SK-N-SH (cell line): ENCODE results near the gene BNC2. TPM values are rescaled to one million over a fixed set of nuclear protein-coding genes. Genes with fewer than 3 reads are reported as not detected.
A peak's percentile ranks its signal among the peaks of the same experiment; 100 is the strongest.

ENCODE experiments used
- CTCF ChIA-PET: fragments of 300-600, 350-600 bp; formaldehyde crosslinking; extraction: SDS; loops from one replicate; lab custom pipeline; 2021; lab: Yijun Ruan, JAX
- POLR2A ChIA-PET: fragments of 350-600 bp; sonication (Branson Sonifier 250); formaldehyde crosslinking; extraction: SDS; loops from one replicate; lab custom pipeline; 2020; ENCODE audit warnings: antibody characterized with exemption, inconsistent platforms; lab: Yijun Ruan, JAX
- DNase-seq: peaks from one replicate; pipeline ENCODE4 v3.0.0; 2012
- H2AFZ ChIP-seq: fragments of 200-600 bp; sonication (generic); 2 replicates; pipeline ENCODE4 v1.8.1; 2016; ENCODE audit warnings: antibody characterized with exemption, mild to moderate bottlenecking, low read depth
- H3F3A ChIP-seq: fragments of 200-600 bp; sonication (generic); replicated peaks from 2 replicates; pipeline ENCODE3; 2016; ENCODE audit warnings: antibody characterized with exemption, mild to moderate bottlenecking; ENCODE audit not compliant: insufficient read depth
- H3K27ac ChIP-seq, 2 experiments: fragments of 200-500 bp in 1 of 2; fragments of 200-600 bp in 1 of 2; sonication (Bioruptor generic) in 1 of 2; sonication (generic), shearing (Covaris generic) in 1 of 2; 2 replicates each; pipeline versions ENCODE4 v1.5.1 to v1.6.1; 2014 to 2016; ENCODE audit warnings: low read depth in 2 of 2, inconsistent platforms in 1 of 2, low read length in 1 of 2, mild to moderate bottlenecking in 1 of 2, mixed read lengths in 1 of 2
- H3K27me3 ChIP-seq: fragments of 200-600 bp; sonication (generic), shearing (Covaris generic); 2 replicates; pipeline ENCODE4 v1.6.1; 2016; ENCODE audit warnings: mixed run types; ENCODE audit not compliant: insufficient read depth
- H3K36me3 ChIP-seq, 2 experiments: fragments of 200-500 bp in 1 of 2; fragments of 200-600 bp in 1 of 2; sonication (Bioruptor generic) in 1 of 2; sonication (generic) in 1 of 2; replicated peaks in 1 of 2; 2 replicates each; pipeline versions ENCODE3 to v1.5.1; 2014 to 2016; ENCODE audit warnings: low read length in 1 of 2, mild to moderate bottlenecking in 1 of 2; ENCODE audit not compliant: insufficient read depth in 2 of 2, control insufficient read depth in 1 of 2
- H3K4me1 ChIP-seq, 2 experiments: fragments of 200-500 bp in 1 of 2; fragments of 200-600 bp in 1 of 2; sonication (Bioruptor generic) in 1 of 2; sonication (generic), shearing (Covaris generic) in 1 of 2; 2 replicates each; pipeline versions ENCODE4 v1.5.1 to v1.6.1; 2014 to 2016; ENCODE audit warnings: low read depth in 1 of 2, low read length in 1 of 2, mixed run types in 1 of 2; ENCODE audit not compliant: insufficient read depth in 2 of 2, control insufficient read depth in 1 of 2
- H3K4me2 ChIP-seq: fragments of 200-600 bp; sonication (generic), shearing (Covaris generic); 2 replicates; pipeline ENCODE4 v1.6.1; 2017; ENCODE audit warnings: mixed run types
- H3K4me3 ChIP-seq, 2 experiments: fragments of 200-500 bp in 1 of 2; fragments of 200-600 bp in 1 of 2; sonication (Bioruptor generic) in 1 of 2; sonication (generic), shearing (Covaris generic) in 1 of 2; 2 replicates each; pipeline versions ENCODE4 v1.5.1 to v1.8.1; 2014 to 2016; ENCODE audit warnings: low read depth in 2 of 2, inconsistent platforms in 1 of 2, low read length in 1 of 2, mild to moderate bottlenecking in 1 of 2, mixed read lengths in 1 of 2, moderate library complexity in 1 of 2
- H3K79me2 ChIP-seq: fragments of 200-600 bp; sonication (generic); 2 replicates; pipeline ENCODE4 v1.8.1; 2017; ENCODE audit warnings: mild to moderate bottlenecking; ENCODE audit not compliant: insufficient read depth
- H3K9ac ChIP-seq: fragments of 200-600 bp; sonication (generic); 2 replicates; pipeline ENCODE4 v1.6.1; 2017; ENCODE audit warnings: mixed run types
- H3K9me2 ChIP-seq: fragments of 200-600 bp; sonication (generic); 2 replicates; pipeline ENCODE4 v1.6.1; 2017; ENCODE audit warnings: mixed run types
- H3K9me3 ChIP-seq: fragments of 200-600 bp; sonication (generic); 2 replicates; pipeline ENCODE4 v1.6.1; 2017; ENCODE audit warnings: mixed run types, mild to moderate bottlenecking, moderate library complexity
- H4K20me1 ChIP-seq: fragments of 200-600 bp; sonication (generic); 2 replicates; pipeline ENCODE4 v1.6.1; 2017; ENCODE audit warnings: mild to moderate bottlenecking, mixed run types; ENCODE audit not compliant: insufficient read depth
- CHD2 ChIP-seq: fragments of 150-350 bp; IDR thresholded peaks from 2 replicates; pipeline ENCODE4 v1.6.1; 2018; ENCODE audit warnings: low read length; ENCODE audit not compliant: partially characterized antibody
- EP300 ChIP-seq, 2 experiments: IDR thresholded peaks; 2 replicates each; pipeline versions ENCODE4 v1.4.0 to v1.6.1; 2012; ENCODE audit warnings: borderline replicate concordance in 1 of 2, low read depth in 1 of 2, low read length in 1 of 2
- EZH2phosphoT487 ChIP-seq: fragments of 200-600 bp; sonication (generic); IDR thresholded peaks from 2 replicates; pipeline ENCODE4 v1.6.1; 2017; ENCODE audit warnings: low read depth, mixed run types, mild to moderate bottlenecking, antibody characterized with exemption, moderate library complexity, borderline replicate concordance
- FOXJ3 ChIP-seq: sonication (generic); formaldehyde crosslinking; IDR thresholded peaks from 2 replicates; pipeline ENCODE4 v1.5.1; 2020; ENCODE audit warnings: mild to moderate bottlenecking, missing genetic modification reagents
- FOXM1 ChIP-seq: IDR thresholded peaks from 2 replicates; pipeline ENCODE4 v1.4.0; 2012; ENCODE audit warnings: low read depth, mild to moderate bottlenecking
- GABPA ChIP-seq: IDR thresholded peaks from 2 replicates; pipeline ENCODE4 v1.4.0; 2012; ENCODE audit warnings: low read depth, mild to moderate bottlenecking
- IRF3 ChIP-seq: fragments of 150-350 bp; IDR thresholded peaks from 2 replicates; pipeline ENCODE4 v1.6.1; 2016; ENCODE audit warnings: mild to moderate bottlenecking, low read depth, low read length
- MXI1 ChIP-seq: IDR thresholded peaks from 2 replicates; pipeline ENCODE4 v1.6.1; 2012; ENCODE audit warnings: mild to moderate bottlenecking, low read depth, low read length, improper control_type of control experiment
- POLR2AphosphoS5 ChIP-seq: IDR thresholded peaks from 2 replicates; pipeline ENCODE4 v1.6.1; 2012; ENCODE audit warnings: low read depth, low read length
- RFX5 ChIP-seq: IDR thresholded peaks from 2 replicates; pipeline ENCODE4 v1.6.1; 2012; ENCODE audit warnings: mild to moderate bottlenecking, improper control_type of control experiment, low read length
- RXRA ChIP-seq: IDR thresholded peaks from 2 replicates; pipeline ENCODE4 v1.4.0; 2012; ENCODE audit warnings: low read depth, mild to moderate bottlenecking, borderline replicate concordance
- SMC3 ChIP-seq: IDR thresholded peaks from 2 replicates; pipeline ENCODE4 v1.6.1; 2012; ENCODE audit warnings: low read depth, low read length, improper control_type of control experiment
- TEAD4 ChIP-seq: IDR thresholded peaks from 2 replicates; pipeline ENCODE4 v1.4.0; 2012; ENCODE audit warnings: mild to moderate bottlenecking, borderline replicate concordance; ENCODE audit not compliant: insufficient read depth
- YY1 ChIP-seq: IDR thresholded peaks from 2 replicates; pipeline ENCODE4 v1.4.0; 2012; ENCODE audit warnings: low read depth, mild to moderate bottlenecking
- ZBTB33 ChIP-seq: IDR thresholded peaks from 2 replicates; pipeline ENCODE4 v1.4.0; 2012; ENCODE audit warnings: low read depth, borderline replicate concordance
- WGBS: methylation state at CpG from one replicate; pipeline ENCODE4 v1.1.6; 2017; ENCODE audit warnings: low lambda C conversion rate; 5-methylcytosine and 5-hydroxymethylcytosine counted together
- polyA plus RNA-seq, 3 experiments: library from polyadenylated mRNA; depleted of rRNA; stranded (reverse); fragments of >200 nt; gene quantifications; 2 replicates each; pipeline ENCODE4 v1.2.3, GENCODE V29; 2012
- TF ChIP-seq, protein P1 (sequence below): IDR thresholded peaks from 2 replicates; pipeline ENCODE4; 2012

The BNC2 gene
- polyA plus RNA-seq, 1 of the 3 experiments (the other 2 are of a cell fraction): 8.8 TPM

DNA sequence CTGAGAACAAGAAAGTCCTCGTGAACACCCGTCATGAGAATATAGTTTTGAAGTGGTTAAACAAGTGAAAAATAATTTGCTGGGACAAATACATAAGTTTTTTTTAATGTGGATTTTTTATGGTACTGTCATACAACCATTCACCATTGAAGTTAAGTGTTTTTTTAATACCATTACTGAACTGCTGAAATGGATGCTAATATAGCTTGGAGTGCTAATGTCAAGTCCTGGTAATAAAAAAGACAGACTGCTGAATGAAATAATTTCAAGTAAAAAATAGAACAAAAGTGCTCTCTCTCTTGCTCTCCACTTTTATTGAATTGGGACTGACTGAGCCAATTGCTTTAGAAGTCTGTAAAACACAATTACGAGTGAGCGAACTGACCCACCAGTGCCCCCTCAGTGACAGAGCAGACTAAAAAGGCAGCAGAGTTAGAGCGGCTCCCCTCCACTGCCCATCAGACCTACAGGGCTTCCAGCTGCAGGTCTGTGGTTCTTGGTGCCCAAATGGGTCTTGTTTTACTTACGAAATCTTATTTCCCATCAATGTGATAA, 442.5 kb downstream of the BNC2 start:
- no peak overlapping the region for H3K9ac ChIP-seq
- no peak overlapping the region for H3K4me3 ChIP-seq
- H3K4me2 ChIP-seq: no peak overlapping the region
- H4K20me1 ChIP-seq: no peaks in the 10 kb centered on the region
- no peaks in the 10 kb centered on the region for H3K9me3 ChIP-seq
- CTCF ChIA-PET: interaction anchor here (1.1 kb wide), 1 partner anchor 15 kb away, joined by 3 read pairs; no protein-coding TSS in a partner anchor
- peaks cover 2 to 16% of the 10 kb centered on the region in 2 experiments; a peak in 3 of 4 replicates for H3K4me1 ChIP-seq
- peaks cover 0 to 19% of the 10 kb centered on the region in 2 experiments for H3K36me3 ChIP-seq
- no peak overlapping the region for H2AFZ ChIP-seq
- POLR2A ChIA-PET: no interaction called here
- no peaks in the 10 kb centered on the region for H3K79me2 ChIP-seq
- no peak for DNase-seq
- H3K9me2 ChIP-seq: no peaks in the 10 kb centered on the region
- peaks cover 10% of the 10 kb centered on the region for H3F3A ChIP-seq
- TF ChIP-seq IRF3: no peak
- no peaks in the 10 kb centered on the region for H3K27me3 ChIP-seq
- 95% methylated on average over 6 of the region's 6 CpGs for WGBS
- no peak overlapping the region for H3K27ac ChIP-seq

- H3K4me2 ChIP-seq: peak overlapping the region; percentile 47; the same call in 1 of the 2 replicates
- H2AFZ ChIP-seq: no peak overlapping the region
- no peak overlapping the region for H3K9ac ChIP-seq
- peaks cover 0 to 19% of the 10 kb centered on the region in 2 experiments for H3K36me3 ChIP-seq
- ChIA-PET CTCF (interaction anchor here (1.2 kb wide), 1 partner anchor 23 kb away, joined by 3 read pairs; no protein-coding TSS in a partner anchor), POLR2A (no interaction called here)
- no peak for TF ChIP-seq GABPA
- no peak for TF ChIP-seq EZH2phosphoT487
- no peak for TF ChIP-seq CHD2
- no peak for TF ChIP-seq FOXM1
- no peak for TF ChIP-seq MXI1
- no peak for TF ChIP-seq SMC3
- TF ChIP-seq RFX5: no peak
- TF ChIP-seq RXRA: no peak
- no peak for TF ChIP-seq FOXJ3
- no peak for TF ChIP-seq TEAD4
- TF ChIP-seq YY1: no peak
- TF ChIP-seq POLR2AphosphoS5: no peak
- TF ChIP-seq, protein P1, sequence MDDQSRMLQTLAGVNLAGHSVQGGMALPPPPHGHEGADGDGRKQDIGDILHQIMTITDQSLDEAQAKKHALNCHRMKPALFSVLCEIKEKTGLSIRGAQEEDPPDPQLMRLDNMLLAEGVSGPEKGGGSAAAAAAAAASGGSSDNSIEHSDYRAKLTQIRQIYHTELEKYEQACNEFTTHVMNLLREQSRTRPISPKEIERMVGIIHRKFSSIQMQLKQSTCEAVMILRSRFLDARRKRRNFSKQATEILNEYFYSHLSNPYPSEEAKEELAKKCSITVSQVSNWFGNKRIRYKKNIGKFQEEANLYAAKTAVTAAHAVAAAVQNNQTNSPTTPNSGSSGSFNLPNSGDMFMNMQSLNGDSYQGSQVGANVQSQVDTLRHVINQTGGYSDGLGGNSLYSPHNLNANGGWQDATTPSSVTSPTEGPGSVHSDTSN: no peak
- TF ChIP-seq ZBTB33: no peak
- no peak for TF ChIP-seq EP300 (IDR thresholded peaks at IDR 0.05; ENCODE audit: borderline replicate concordance in 1 of 2, low read depth in 1 of 2, low read length in 1 of 2)
- TF ChIP-seq IRF3: no peak
- no peaks in the 10 kb centered on the region for H3K9me3 ChIP-seq
- H3F3A ChIP-seq: peaks cover 10% of the 10 kb centered on the region
- H3K79me2 ChIP-seq: no peaks in the 10 kb centered on the region
- H4K20me1 ChIP-seq: no peaks in the 10 kb centered on the region
- no peak overlapping the region for H3K4me3 ChIP-seq
- H3K27me3 ChIP-seq: no peaks in the 10 kb centered on the region
- no peak overlapping the region for H3K27ac ChIP-seq
- H3K9me2 ChIP-seq: no peaks in the 10 kb centered on the region
- 94% methylated on average over 2 of the region's 2 CpGs for WGBS
- H3K4me1 ChIP-seq: peaks cover 12 to 24% of the 10 kb centered on the region in 2 experiments; a peak in 3 of 4 replicates
- no peak for DNase-seq
These were observed 443.8 kb downstream of the BNC2 start for GRCh38 chr9:16426716-16427115.
